Testis (tissue), 2 donors: Measurements from ENCODE around the gene KIF1B.

Experiments used
- CTCF ChIP-seq, 3 experiments: fragments of 450-650 bp in 2 of 3; fragments of 200-600 bp in 1 of 3; sonication (generic) in 1 of 3; IDR thresholded peaks; one replicate each; pipeline ENCODE4 v1.5.1; 2016 to 2019; ENCODE audit warnings: antibody characterized with exemption in 3 of 3, mild to moderate bottlenecking in 2 of 3, moderate library complexity in 1 of 3
- POLR2A ChIP-seq: fragments of 450-650 bp; IDR thresholded peaks from one replicate; pipeline ENCODE4 v1.6.1; 2017; ENCODE audit warnings: antibody characterized with exemption, mild to moderate bottlenecking, moderate library complexity

GRCh38 chr1:10339815-10340214 is 129.4 kb downstream of the KIF1B start:
- TF ChIP-seq POLR2A (no peak), CTCF (IDR thresholded peaks at IDR 0.05) (no peak)
